HL-60/S4 (cell line): ENCODE data around the gene ADTRP.
"Not testable (repeated sequence)": the region's sequence is repeated elsewhere in the genome, so short reads cannot be mapped to it uniquely, and the experiment has no call there.

Experiments used
- in situ Hi-C: fragments of 300-500 bp; cut with MboI; formaldehyde crosslinking; loops from 2 replicates; pipeline ENCODE4 v1.14.3; 2022; ENCODE audit warnings: low sequenced_read_pairs

Gene ADTRP

DNA sequence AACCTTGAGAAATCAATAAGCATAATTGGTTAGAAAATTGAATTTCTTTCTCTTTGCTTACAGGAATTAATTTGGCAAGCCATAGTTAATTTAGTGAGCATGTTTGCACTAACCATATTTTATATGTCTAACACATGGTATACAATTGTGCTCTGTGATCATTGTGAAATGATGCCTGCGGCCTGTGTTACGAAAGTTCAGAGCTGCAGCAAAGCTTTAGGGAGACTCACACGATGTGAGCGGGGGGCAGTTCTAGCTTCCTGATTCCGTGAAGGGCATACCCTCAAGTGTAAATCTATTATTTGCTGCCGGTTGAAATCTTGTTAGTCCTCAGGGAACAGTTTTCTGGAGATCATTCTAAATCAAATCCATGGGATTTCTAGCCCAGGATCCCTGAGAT lies 25.5 kb upstream of the ADTRP start:
- in situ Hi-C loops: no loop called here

DNA sequence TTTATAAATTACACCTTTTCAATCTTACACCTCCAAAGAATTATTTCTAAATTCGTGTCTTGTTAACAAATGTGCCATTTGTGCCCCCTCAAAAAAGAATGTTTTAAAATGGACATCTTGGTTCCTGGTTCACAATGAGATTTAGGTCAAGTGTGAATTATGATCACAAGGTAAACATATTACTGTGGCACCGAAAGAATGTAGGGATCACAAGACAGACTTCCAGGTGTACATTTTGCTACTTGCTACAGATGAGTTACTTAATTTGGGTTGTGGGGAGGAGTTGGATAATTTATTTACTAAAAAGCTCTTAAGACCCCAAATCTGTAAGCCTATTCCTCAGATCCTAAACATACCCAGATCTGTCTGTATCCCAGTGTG lies 25.0 kb upstream of the ADTRP start:
- in situ Hi-C loops: no loop called here

DNA sequence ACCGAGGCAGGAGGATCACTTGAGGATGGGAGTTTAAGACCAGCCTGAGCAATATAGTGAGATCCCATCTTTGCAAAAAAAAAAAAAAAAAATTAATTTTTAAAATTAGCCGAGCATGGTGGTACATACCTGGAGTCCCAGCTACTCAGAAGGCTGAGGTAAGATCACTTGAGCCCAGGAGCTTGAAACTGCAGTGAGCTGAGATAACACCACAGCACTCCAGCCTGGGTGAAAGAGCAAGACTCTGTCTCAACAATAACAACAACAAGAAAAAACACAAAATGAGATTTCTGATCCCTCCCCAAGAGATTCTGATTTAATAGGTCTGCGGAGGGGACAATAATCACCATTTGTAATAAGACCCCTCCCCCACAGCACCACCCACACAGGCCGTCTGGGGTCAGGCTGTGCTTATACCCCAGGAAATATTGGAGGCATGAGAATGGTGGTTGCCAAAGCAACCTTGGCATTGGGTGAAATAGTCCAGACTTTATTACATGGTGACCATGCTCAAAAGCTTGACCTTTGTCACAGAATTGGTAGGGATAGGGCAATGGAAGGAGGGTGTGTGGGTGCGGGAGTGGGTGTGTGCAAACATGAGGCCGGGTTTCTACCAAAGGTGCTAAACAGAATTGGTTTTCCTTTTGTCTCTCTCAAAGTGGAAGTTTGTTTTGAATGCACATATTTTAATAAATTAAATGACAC lies 24.4 kb upstream of the ADTRP start:
- in situ Hi-C loops: no loop called here

DNA sequence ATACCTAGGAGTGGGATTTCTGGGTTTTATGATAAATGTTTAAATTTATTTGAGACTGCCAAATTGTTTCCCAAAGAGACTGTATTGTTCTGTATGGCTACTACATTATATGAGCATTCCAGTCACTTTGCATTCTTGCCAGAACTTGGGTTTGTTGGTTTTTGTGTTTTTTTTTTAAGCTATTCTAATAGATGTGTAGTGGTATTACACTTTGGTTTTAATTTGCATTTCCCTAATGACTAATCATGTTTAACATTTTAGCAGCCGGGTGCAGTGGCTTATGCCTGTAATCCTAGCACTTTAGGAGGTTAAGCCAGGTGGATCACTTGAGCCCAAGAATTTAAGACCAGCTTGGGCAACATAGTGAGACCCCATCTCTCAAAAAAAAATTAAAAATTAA lies 21.9 kb upstream of the ADTRP start:
- in situ Hi-C loops: not testable (repeated sequence)

DNA sequence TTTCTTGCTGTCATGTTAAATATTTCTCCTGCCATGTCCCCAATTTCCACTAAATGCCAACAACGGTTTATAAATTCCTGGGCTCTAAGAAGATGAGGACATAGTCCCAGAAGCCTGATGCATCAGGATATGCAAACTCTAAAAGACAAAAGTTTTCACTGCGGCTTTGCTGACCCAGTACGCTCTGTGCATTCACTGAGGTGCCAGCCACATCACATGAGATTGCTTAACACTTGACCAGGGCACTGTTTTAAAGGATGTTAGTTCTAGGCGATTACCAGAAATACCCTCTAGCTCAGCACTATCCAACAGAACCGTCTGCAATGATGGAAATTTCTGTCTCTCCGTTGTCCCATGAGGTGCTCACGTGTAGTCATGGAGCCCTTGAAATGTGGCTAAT lies 19.9 kb upstream of the ADTRP start:
- in situ Hi-C loops: no loop called here

DNA sequence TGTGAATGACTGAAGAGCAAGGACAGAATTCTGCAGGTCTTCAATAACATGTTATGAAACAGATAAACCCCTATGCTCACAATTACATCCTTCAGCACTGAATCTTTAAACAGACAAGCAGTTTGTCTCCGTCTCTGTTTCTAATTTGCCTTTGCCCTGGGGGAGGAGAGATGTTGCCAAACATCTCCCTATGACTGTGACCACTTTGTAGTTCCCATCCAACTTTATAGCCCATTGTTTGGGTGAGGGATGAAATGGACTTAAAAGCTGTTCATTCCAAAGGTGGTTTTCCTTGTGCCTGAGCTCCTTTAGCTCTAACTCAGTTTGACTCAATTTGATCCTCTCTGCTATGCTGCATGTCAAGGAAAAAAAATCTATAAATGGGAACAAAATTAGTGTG lies 19.5 kb upstream of the ADTRP start:
- in situ Hi-C loops: no loop called here

DNA sequence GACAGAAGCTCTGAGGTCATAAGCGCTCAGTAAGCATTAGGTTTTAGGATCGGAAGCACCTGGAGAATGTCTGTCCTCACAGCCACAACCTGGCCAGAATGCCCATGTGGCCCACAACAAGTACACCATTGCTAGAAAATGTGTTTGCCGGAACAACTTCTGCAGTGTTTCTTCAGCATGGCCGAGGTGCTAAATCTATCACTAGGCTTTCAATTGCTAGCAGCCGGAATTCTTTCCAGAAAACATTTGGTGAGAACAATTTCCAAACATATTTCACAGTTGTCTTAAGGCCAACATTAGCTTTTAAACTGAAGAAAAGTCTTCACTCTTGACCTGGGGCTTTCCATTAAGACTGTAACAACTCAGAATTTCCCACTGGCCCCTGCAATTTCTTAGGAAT lies 18.2 kb upstream of the ADTRP start:
- in situ Hi-C loops: no loop called here

DNA sequence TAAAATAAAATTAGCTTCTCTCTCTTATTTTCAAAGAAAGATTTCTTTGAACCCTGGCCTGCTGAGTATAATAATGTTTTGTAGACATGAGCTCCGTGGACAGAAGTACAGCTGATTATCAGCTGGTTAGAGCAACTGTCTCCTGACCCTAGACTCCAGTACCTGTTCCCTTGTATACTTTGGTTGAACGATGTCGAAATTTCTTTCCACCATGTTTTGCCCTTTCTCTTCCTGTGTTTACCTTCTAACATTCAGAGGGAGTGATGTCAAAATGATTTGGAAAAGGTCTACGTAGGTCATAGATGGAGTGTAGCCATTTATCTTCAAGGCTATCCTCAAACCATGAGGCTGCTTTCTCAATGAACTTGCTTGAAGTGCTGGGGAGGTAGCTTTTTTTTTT lies 16.8 kb upstream of the ADTRP start:
- in situ Hi-C loops: no loop called here

DNA sequence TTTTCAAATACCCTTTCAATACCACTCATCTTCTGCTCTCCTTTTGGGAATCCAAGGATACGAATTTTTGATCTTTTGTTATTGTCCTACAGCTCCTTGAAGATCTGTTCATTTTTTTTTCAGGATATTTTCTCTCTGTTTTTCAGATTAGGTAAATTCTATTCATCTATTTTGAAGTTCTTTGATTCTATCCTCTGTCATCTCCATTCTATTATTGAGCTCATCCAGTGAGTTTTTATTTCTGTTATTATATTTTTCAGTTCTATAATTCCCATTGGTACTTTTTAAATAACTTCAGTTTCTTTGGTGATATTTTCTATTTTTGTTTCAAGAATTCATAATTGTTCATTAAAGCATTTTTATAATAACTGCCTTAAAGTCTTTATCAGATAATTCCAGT lies 14.7 kb upstream of the ADTRP start:
- in situ Hi-C loops: no loop called here

DNA sequence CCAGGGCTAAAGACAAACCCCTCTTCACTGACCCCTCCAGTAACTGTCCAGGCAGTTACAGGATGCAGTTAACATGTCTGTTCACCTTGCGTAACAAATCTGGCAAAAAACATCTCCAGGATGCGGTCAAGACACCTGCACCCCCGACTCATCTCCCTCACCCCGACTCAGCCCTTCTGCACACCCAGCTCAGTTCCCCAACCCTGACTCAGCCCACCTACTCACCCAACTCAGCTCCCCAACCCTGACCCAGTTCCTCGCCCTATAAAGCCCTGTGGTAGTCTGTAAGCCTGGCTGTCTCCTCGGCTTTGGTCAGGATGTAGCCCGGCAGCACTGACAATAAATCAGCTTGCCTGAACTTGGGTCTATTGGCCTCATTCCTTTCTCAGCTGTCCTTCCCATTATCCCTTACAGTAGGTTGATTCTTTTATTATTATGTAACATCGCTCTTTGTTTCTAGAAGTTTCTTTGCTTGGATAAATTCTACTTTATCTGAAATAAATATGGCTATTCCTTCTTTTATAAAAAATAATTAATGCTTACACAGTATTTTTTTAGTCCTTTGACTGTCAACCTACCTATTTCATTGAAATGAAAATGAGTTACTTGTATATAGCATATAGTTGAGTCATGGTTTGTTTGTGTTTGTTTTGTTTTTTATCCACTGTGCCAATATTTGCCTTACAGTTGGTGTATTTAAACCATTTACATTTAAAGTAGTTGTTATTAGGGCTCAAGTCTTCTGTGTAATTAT lies 12.9 kb upstream of the ADTRP start:
- in situ Hi-C loops: no loop called here

DNA sequence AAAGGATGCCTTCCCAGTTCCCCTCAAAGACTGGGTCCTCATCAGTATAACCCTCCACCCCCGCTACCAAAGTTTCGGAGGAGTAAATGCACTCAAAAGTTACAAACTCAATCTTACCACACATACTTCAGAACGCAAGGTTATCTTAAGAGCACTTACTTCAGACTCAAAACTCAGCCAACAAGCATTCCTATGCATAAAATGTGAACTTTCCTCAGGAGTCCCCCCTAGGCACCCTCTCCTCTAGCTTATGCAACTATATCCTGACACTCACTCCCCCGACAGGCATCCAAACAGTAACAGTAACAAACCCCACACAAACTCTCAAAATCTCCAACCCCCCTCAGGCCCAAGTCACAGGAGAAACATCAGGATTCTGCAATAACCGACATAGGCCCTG lies 11.1 kb upstream of the ADTRP start:
- in situ Hi-C loops: no loop called here

DNA sequence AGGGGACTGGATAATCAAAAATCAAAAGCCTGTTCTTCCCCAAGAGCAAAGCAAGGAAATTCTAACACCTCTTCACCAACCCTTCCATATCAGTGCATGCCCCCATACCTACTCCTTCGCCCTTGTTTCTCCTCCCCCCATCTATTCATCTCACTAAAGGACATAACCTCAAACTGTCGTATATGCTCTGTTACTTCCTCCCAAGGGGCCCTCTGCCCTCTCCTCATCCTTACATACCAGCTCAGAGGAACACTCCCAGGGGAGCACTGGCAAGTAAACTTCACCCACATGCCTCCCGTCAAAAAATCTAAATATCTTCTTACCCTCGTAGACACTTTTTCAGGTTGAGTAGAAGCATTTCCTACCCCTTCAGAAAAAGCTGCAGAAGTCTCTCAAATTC lies 9.4 kb upstream of the ADTRP start:
- in situ Hi-C loops: no loop called here

DNA sequence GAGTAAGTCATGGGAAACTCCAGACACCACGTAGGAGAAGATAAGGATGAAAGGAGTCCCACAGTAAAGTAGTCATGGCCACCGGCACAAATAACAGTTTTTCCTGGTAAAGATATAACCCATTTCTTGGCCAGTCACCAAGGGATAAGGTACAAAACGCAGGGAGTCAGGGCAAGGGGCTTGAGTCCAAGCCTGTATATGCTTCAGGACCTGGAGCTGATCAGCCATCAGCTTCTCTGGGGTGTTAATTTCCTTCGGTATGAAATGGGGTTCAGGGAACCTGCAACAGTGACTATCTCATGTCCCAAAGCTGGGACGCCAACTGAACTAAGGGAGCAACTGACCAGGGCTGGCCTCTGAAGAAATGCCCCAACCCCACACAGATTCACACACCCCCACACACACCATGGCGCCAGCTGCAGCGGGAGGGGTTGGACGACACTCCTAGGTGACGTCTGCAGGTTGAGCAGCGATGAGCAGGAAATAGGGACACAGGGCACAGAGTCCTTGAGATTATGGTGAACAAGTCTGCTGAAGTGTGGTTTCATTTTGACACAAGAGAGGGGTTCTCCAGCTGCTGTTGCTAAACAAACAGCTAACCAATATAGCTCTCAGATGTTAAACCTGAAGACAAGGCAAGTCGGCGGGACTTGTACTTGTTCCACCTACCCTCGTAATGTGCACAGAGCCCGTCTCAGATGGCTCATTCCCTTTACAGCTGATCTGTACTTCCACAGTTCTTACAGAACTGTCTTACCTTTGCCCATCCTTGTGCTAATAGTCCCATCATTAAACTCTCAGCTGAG lies 7.4 kb upstream of the ADTRP start:
- in situ Hi-C loops: no loop called here

DNA sequence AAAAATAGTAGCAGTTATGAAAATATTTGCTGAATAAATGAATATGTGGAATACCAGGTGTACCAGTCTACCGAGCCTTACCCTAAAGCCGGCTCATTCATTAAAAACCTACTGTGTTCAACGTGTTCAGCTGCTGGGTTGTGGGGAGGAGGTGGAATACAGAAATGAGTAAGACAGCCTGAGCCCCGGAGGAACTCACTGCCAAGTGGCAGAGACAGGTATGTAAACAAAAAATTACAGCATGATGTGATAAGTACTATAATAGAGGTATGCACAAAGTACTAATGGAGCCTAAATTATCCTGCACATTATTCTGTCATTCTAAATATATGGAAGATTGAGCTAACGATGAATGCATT lies 6.8 kb upstream of the ADTRP start:
- in situ Hi-C loops: no loop called here

DNA sequence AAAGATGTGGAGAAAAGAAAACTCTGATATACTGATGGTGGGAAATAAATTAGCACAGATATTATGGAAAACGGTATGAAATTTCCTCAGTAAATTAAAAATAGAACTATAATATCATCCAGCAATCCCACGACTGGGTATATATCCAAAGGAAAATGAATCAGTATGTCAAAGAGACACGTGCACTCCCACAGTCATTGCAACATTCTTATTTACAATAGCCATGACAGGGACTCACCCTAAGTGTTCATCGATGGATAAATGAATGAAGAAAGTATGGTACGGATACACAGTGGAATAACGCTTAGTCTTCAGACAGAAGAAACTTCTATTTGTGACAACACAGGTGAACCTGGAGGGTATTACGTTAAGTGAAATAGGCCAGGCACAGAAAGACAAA lies 5.7 kb upstream of the ADTRP start:
- in situ Hi-C loops: no loop called here

DNA sequence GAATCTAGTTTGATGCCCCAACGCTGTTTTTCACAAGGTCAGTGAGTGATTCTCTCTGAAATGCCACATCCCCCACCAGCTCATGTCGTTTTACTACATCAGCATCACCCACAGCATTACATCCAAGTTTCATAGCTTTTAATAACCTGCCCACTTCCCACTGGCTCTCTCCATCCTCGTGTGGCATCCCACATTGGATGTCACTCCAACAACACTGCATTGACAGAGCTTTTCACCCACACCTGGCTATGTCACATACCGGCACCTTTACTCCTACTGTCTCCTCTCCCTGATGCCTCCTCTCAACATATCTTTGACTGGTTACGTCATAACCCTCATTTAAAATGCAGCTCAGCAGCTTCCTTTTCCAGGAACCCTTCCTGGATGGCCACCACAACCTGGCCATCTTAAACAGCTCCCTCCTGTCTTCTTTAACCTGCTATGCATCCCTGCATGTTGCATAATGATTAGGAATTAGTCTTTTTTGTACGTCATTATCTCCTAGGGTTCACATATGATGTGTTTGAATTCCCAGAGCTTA lies 5.0 kb upstream of the ADTRP start:
- in situ Hi-C loops: no loop called here

DNA sequence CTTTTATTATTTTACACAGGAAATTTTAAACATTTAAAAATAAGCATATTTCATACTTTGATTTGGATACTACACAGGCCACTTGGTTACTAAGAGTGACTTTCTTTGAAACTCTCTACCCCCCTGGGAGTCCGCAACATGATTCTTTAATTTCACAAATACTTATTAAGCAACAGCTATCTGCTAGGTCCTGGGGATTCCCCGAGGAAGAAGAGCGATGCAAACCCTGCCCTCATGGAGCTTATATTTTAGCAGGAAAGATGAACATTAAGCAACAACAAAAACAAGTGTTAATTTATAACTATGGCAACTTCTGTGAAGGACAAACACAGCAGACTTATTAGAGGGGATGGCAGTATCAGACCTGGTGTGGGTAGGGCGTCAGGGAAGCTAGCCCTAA lies 3.9 kb upstream of the ADTRP start:
- in situ Hi-C loops: no loop called here

DNA sequence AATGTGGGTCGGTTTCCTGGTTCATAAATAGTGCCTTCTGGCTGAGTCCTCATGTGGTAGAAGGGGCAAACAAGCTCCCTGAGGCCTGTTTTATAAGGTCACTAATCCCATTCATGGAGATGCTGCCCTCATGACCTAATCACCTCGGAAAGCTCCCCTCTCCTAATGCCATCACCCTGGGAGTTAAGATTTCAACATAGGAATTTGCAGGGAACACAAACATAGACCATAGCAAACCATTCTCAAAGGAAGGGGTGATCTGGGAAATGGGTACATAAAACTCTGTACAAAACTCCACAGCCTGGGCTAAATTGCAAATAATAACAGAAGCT lies 1.5 kb upstream of the ADTRP start:
- in situ Hi-C loops: no loop called here

DNA sequence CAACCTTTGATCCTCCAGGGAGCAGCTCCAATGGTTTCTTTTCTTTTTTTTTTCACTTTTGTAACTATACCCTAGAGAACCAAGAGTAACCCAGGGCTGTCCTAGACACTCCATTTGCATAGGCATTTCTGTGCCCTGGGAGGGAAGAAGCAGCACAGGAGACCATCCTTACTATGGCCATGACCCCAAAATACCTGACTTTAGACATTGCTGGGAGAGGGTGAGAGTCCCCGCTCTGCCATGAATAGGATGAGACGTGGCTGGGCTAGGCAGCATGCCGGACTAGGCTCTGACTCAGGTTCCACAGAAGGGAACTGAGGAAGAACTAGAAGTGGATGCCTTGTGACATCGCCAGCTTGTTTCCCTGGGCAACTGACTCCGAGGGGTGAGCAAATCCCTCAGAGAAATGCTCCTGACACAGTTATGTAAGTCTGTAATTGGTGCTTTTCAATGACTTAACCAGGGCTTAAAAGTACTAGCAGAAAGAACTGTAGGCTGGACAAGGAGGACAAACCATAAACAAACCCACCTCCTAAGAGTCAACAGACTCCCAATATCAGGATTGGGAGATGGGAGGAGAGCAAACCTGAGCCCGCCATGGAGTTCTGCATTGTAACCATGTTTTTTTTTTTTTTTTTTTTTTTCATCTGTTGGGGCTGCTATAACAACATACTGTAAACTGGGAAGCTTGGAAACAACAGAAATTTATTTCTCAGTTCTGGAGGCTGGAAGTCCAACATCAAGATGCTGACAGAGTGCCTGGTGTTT lies 910 bp upstream of the ADTRP start:
- in situ Hi-C loops: no loop called here

DNA sequence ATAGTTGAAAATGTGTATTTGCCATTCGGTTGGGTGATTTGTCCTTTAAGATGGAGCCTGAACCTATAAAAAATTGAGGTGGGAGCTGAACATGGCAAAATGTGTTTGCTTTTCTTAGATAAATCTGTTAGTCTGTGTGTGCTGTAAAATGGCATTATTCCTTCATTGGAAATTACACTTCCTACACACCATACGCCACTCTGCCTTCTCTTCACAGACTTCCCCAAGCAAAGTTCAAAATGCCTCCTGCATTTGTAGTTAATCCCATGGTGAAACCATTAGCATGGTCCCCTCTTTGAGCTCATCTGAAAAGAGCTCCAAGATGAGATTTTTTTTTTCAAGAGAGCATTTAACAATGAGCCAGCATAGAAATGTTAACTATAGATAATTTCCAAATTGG lies 567 bp downstream of the ADTRP start:
- in situ Hi-C loops: no loop called here

DNA sequence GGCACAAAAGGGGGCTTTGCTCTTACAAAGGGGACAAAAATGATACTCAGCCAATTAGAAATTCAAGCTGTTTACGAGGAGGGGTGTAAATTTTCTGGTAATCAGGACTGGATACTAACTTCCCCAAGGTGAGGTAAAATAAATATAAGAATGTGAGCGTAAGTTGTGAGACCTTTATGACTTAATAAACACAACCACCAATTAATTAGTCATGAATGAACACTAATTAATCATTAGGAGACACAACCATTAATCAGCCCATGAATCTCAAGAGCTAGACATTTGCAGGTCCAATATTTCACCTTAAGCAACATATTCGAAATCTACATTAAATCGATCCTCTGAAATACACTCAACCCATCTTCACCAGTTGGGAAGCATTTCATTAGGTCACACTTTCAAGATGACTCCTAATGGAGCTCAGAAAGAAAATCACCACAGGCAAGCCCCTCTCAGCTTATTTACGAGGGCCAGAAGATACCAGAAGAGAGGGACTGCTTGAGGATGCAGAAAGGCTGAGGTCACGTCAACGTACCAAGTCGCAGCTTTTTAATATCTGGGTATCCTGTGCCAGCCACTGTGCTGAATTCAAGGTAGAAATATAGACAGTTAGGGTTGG lies 2.7 kb downstream of the ADTRP start:
- in situ Hi-C loops: no loop called here
